Fibroblast of pulmonary artery (primary cell): ENCODE results near the gene MRPS31.

Experiments
- DNase-seq: peaks from one replicate; pipeline ENCODE4 v3.0.0-alpha.2; 2010; ENCODE audit warnings: low read depth
- H3K4me3 ChIP-seq: replicated peaks from 2 replicates; pipeline ENCODE4 v1.5.1; 2011; ENCODE audit warnings: low read depth, mild to moderate bottlenecking, control low read depth, low read length, moderate library complexity
- TF ChIP-seq, protein P1 (sequence below): IDR thresholded peaks from 2 replicates; pipeline ENCODE4 v1.5.1; 2011; ENCODE audit warnings: mild to moderate bottlenecking, control low read depth, low read length, inconsistent platforms; ENCODE audit errors: missing control alignments

MRPS31 gene

DNA sequence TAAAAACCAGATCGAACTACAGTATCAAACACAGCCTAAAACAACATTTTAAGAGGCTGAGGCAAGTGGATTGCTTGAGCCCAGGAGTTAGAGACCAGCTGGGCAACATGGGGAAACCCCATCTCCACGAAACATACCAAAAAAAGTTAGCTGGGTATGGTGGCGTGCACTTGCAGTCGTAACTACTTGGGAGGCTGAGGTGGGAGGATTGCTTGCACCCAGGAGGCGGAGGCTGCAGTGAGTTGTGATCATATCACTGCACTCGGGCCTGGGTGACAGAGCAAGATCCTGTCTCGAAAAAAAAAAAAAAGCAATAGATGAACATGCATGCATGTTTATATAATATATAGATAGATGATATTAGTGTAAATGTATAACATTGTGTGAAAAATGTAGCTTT is 5.2 kb upstream of the MRPS31 start:
- DNase-seq = no peak
- TF ChIP-seq, protein P1, sequence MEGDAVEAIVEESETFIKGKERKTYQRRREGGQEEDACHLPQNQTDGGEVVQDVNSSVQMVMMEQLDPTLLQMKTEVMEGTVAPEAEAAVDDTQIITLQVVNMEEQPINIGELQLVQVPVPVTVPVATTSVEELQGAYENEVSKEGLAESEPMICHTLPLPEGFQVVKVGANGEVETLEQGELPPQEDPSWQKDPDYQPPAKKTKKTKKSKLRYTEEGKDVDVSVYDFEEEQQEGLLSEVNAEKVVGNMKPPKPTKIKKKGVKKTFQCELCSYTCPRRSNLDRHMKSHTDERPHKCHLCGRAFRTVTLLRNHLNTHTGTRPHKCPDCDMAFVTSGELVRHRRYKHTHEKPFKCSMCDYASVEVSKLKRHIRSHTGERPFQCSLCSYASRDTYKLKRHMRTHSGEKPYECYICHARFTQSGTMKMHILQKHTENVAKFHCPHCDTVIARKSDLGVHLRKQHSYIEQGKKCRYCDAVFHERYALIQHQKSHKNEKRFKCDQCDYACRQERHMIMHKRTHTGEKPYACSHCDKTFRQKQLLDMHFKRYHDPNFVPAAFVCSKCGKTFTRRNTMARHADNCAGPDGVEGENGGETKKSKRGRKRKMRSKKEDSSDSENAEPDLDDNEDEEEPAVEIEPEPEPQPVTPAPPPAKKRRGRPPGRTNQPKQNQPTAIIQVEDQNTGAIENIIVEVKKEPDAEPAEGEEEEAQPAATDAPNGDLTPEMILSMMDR = no peak
- no peak overlapping the region for H3K4me3 ChIP-seq

DNA sequence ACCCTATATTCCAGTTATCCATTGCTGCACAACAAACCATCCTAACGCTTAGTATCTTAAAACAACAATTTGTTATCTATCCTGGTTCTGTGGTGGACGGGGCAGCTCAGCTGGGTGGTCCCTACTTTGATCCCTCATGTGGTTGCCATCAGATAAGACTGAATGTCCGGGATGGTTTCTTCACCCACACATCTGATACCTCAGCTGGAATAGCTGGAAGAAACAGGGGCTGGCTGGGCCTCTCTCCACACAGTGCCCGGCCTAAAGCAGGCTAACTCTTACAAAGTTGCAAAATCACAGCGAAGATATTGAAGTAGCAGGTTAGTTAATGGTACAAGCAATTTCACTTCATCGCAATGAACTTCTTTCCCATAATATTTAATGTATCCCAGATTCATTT is 3.7 kb upstream of the MRPS31 start:
- H3K4me3 ChIP-seq = no peak overlapping the region
- TF ChIP-seq, protein P1 = no peak
- DNase-seq = no peak

DNA sequence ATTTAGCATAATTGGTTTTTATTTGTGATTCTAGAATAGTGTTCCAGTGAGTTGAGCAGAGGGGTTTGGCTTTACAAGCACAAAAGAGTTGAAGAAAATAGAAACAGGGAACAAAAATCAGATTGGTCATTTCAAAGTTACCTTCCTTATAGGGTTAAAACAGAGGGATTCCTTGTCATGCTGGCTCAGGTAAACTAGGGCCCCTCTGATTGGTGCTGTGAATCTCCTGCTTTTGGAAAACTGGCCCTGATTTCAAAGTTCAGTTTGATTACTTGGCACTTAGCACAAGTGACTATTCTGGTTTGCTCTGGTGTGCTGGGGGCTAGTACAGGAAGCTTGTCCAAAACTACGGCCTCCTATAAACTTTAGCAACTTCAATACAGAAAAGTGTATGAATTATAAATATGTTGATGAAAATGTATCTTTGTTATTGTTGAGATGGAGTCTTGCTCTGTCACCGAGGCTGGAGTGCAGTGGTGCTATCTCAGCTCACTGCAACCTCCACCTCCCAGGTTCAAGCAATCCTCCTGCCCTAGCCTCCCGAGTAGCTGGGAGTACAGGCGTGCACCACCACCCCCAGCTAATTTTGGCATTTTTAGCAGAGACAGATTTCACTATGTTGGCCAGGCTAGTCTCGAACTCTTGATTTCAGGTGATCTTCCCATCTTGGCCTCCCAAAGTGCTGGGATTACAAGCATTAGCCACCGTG is 1.9 kb upstream of the MRPS31 start:
- no peak for DNase-seq
- TF ChIP-seq, protein P1 = no peak

DNA sequence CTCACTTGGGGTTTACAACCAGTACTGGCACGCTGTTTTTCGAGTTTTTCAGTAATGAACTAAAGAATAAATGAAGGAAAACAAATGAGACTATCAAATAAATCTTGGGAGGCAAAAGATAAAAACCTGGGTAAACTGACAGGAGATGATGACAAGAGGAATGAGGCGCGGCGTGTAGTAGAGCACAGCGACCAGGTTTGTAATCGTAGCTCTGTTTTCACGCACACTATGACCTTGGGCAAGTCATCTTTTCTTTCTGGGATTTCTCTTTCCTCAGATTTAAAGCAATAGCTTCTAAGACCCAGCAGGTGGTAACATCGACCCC is 419 bp downstream of the MRPS31 start:
- peak overlapping the region; percentile 84 for H3K4me3 ChIP-seq
- TF ChIP-seq, protein P1 = no peak
- DNase-seq = no peak

More for the DNA sequence above, 1.9 kb upstream of the MRPS31 start:
- H3K4me3 ChIP-seq = no peak overlapping the region

DNA sequence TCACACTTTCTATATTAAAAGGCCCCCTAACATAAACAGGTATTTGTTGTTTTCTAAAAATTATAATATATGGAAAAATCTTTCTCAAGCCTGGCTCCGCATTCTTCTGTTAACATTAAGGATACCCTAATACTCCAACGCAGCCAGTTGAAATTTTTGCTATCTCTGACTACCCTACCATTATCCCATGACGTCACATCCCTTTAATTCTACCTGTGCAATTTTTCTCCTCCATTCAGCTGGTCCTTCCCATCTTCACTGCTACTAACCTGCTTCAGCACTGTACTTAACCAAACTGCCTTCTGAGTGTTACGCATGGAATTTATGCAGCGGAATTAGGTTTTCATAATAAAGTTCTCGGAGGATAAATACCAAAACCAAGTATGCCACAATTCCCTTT is 1.0 kb downstream of the MRPS31 start:
- TF ChIP-seq, protein P1 = no peak
- peak overlapping the region; percentile 84 for H3K4me3 ChIP-seq
- no peak for DNase-seq

DNA sequence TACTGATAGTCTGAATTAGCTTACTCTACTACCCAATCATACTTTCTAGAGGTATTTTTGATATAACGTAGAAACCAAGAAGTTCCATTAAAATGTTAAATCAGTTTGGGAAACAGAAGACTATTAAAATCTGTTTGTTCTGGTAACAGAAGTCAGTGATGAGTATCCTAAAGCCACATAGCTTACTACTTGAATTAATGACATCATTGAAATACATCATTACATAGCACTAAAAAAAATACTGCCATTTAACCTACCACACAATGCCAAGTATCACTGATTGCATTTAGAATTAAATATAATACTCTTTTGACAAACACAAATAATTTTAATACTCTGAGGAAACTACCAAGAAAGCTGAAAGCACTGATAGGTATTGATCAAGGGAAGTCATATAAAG is 5.4 kb downstream of the MRPS31 start:
- no peak for DNase-seq
- TF ChIP-seq, protein P1 = no peak
- H3K4me3 ChIP-seq = no peak overlapping the region
